H54 (cell line): ENCODE measurements around the gene PXDC1.
A peak's percentile ranks its signal among the peaks of the same experiment; 100 is the strongest.
"Not testable (repeated sequence)": the region's sequence is repeated elsewhere in the genome, so short reads cannot be mapped to it uniquely, and the experiment has no call there.

Experiments used
- DNase-seq: peaks from one replicate; pipeline ENCODE4 v3.0.0; 2011; ENCODE audit warnings: low spot score, mixed read lengths; ENCODE audit not compliant: insufficient read length
- FAIRE-seq: peaks from 3 replicates; lab custom pipeline; 2011; peaks lifted over from hg19 to GRCh38; lab: Jason Lieb, UNC
- POLR2A ChIP-seq: IDR thresholded peaks from 2 replicates; pipeline ENCODE4 v1.6.1; 2011; ENCODE audit warnings: low read depth, mild to moderate bottlenecking, low read length

PXDC1 gene

GRCh38 chr6:3697609-3698008 lies 53.9 kb downstream of the PXDC1 start:
- no peak for TF ChIP-seq POLR2A
- DNase-seq (peak; percentile 32), FAIRE-seq (no peak)

- FAIRE-seq (no peak), DNase-seq (no peak)
- no peak for TF ChIP-seq POLR2A
Observed at GRCh38 chr6:3696525-3697088, 54.9 kb downstream of the PXDC1 start.

GRCh38 chr6:3695065-3695817 lies 56.3 kb downstream of the PXDC1 start:
- no peak for TF ChIP-seq POLR2A
- DNase-seq (no peak), FAIRE-seq (no peak)

- FAIRE-seq: no peak
- TF ChIP-seq POLR2A: no peak
Observed at GRCh38 chr6:3693831-3694230, 57.7 kb downstream of the PXDC1 start.

DNA sequence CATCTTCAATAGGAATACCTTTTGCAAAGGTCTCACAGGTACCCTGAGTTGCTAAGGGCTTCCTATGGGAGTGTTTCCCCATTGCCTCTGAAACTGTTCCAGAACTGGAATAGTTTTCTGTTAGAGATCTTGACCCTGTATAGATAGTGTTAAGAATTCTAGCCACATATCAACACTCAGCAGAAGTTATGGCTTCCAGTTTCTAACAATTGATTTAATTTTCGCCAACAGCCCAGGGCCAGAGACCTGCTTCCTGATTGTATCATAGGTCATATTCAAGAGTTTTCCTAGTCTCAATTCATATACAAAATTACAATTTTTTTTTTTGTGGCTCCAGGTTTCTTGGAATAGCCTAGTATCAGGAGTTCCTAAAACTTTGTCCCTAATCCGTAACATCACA lies 61.0 kb downstream of the PXDC1 start:
- FAIRE-seq: no peak
- no peak for TF ChIP-seq POLR2A
- DNase-seq: no peak

More at GRCh38 chr6:3693831-3694230, 57.7 kb downstream of the PXDC1 start:
- no peak for DNase-seq

DNA sequence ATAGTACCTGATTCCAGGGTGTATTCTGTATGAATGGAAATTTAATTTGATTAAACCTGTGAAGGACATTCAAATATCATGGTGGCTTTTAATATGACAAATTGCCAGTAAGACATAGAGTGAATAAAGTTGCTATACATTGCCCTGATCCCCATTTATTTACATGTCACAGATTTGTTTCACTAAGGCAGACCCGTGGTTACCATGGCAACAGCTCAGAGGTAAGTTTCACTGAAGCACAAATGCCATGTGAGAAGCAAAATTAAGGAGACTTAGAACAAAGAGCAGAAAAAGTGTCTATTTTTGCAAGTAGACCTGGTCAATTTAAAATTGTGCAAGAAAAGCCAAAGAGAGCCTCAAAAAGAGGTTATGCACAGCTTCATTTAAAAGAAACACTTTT lies 63.7 kb downstream of the PXDC1 start:
- TF ChIP-seq POLR2A: no peak
- no peak for DNase-seq
- no peak for FAIRE-seq

DNA sequence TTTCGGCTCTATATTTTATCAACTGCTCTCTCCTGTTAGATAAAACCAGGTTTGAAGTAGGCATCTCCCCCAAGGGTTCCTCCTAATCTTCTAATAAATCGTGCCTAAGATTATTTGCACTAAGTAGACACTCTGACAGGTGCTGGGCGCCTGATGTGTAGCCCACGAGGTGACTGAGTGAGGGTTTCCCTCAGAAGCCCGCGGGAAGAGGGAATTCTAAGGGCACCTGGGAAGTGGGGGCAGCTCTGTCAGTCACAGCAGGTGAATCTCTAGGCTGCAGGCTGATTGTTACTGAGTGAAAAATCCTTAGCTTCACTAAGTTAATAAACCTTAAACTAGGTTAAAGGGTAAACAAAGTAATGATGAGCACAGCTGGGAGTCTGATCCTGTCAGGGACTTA lies 68.2 kb downstream of the PXDC1 start:
- FAIRE-seq (no peak), DNase-seq (no peak)
- no peak for TF ChIP-seq POLR2A

- FAIRE-seq (no peak), DNase-seq (no peak)
- TF ChIP-seq POLR2A: no peak
Observed at GRCh38 chr6:3678946-3679345, 72.6 kb downstream of the PXDC1 start.

- not testable (repeated sequence) for FAIRE-seq, DNase-seq
Observed at GRCh38 chr6:3677751-3678150, 73.8 kb downstream of the PXDC1 start.

- not testable (repeated sequence) for DNase-seq, FAIRE-seq
Observed at GRCh38 chr6:3677351-3677750, 74.2 kb downstream of the PXDC1 start.
